MM.1S (cell line): ENCODE results near the gene CCDC89.

ENCODE experiments used
- DNase-seq: peaks from one replicate; pipeline ENCODE4 v3.0.0-alpha.2; 2015
- H2AFZ ChIP-seq: fragments of 300-600 bp; sonication (generic); 2 replicates; pipeline ENCODE4 v1.6.0; 2016; ENCODE audit warnings: antibody characterized with exemption, low read length
- H3F3A ChIP-seq: fragments of 300-600 bp; sonication (generic); 2 replicates; pipeline ENCODE4 v1.6.1; 2016; ENCODE audit warnings: mild to moderate bottlenecking, antibody characterized with exemption, low read length, moderate library complexity, mixed read lengths; ENCODE audit not compliant: insufficient read depth
- H3K27ac ChIP-seq: fragments of 300-600 bp; sonication (generic); 2 replicates; pipeline ENCODE4 v1.5.1; 2016; ENCODE audit warnings: mild to moderate bottlenecking, low read length
- H3K27me3 ChIP-seq: fragments of 300-600 bp; sonication (generic); replicated peaks from 2 replicates; pipeline ENCODE4 v1.6.0; 2016; ENCODE audit warnings: low read length; ENCODE audit not compliant: insufficient read depth
- H3K36me3 ChIP-seq: fragments of 300-600 bp; sonication (generic); replicated peaks from 2 replicates; pipeline ENCODE4 v1.6.1; 2016; ENCODE audit warnings: mild to moderate bottlenecking, low read length, mixed read lengths; ENCODE audit not compliant: insufficient read depth
- H3K4me1 ChIP-seq: fragments of 300-600 bp; sonication (generic); 2 replicates; pipeline ENCODE4 v1.6.1; 2016; ENCODE audit warnings: low read length, mixed read lengths
- H3K4me2 ChIP-seq: fragments of 300-600 bp; sonication (generic); 2 replicates; pipeline ENCODE4 v1.6.0; 2016; ENCODE audit warnings: low read depth, low read length
- H3K4me3 ChIP-seq: fragments of 300-600 bp; sonication (generic); 2 replicates; pipeline ENCODE4 v1.5.1; 2016; ENCODE audit warnings: low read length, mixed read lengths
- H3K79me2 ChIP-seq: fragments of 300-600 bp; sonication (generic); 2 replicates; pipeline ENCODE4 v1.6.1; 2016; ENCODE audit warnings: mixed run types, low read length, mixed read lengths
- H3K9ac ChIP-seq: fragments of 300-600 bp; sonication (generic); 2 replicates; pipeline ENCODE4 v1.6.1; 2016; ENCODE audit warnings: low read length, mixed read lengths
- H3K9me2 ChIP-seq: fragments of 300-600 bp; sonication (generic); replicated peaks from 2 replicates; pipeline ENCODE4 v1.6.1; 2016; ENCODE audit warnings: mild to moderate bottlenecking, low read length, mixed read lengths; ENCODE audit not compliant: insufficient read depth
- H3K9me3 ChIP-seq: fragments of 300-600 bp; sonication (generic); replicated peaks from 2 replicates; pipeline ENCODE4 v1.6.1; 2016; ENCODE audit warnings: mild to moderate bottlenecking, low read length, mixed read lengths; ENCODE audit not compliant: insufficient read depth
- H4K20me1 ChIP-seq: fragments of 300-600 bp; sonication (generic); 2 replicates; pipeline ENCODE4 v1.6.1; 2016; ENCODE audit warnings: mild to moderate bottlenecking, low read length, moderate library complexity, mixed read lengths; ENCODE audit not compliant: insufficient read depth
- CTCF ChIP-seq: fragments of 300-600 bp; sonication (generic); IDR thresholded peaks from 2 replicates; pipeline ENCODE4 v1.5.1; 2016; ENCODE audit warnings: antibody characterized with exemption, low read length, mixed read lengths
- EZH2 ChIP-seq: fragments of 300-600 bp; sonication (generic); optimal IDR thresholded peaks from 2 replicates; pipeline ENCODE3; 2017; ENCODE audit warnings: low read depth, mild to moderate bottlenecking, antibody characterized with exemption, low read length, mixed read lengths
- EZH2phosphoT487 ChIP-seq: fragments of 300-600 bp; sonication (generic); IDR thresholded peaks from 2 replicates; pipeline ENCODE4 v1.6.1; 2018; ENCODE audit warnings: antibody characterized with exemption, low read length

Gene CCDC89

GRCh38 chr11:85718991-85719807, 33.2 kb upstream of the CCDC89 start:
- Histone ChIP-seq H3K4me2 (no peak overlapping the region), H3F3A (peaks cover 10% of the 10 kb centered on the region; the same call in 1 of the 2 replicates), H3K27me3 (no peaks in the 10 kb centered on the region), H3K36me3 (no peaks in the 10 kb centered on the region), H3K9me3 (no peaks in the 10 kb centered on the region), H4K20me1 (no peaks in the 10 kb centered on the region), H3K79me2 (no peaks in the 10 kb centered on the region), H3K4me3 (no peak overlapping the region), H3K27ac (no peak overlapping the region), H3K9ac (no peak overlapping the region), H3K9me2 (no peaks in the 10 kb centered on the region), H2AFZ (no peak overlapping the region), H3K4me1 (peaks cover 28% of the 10 kb centered on the region)
- TF ChIP-seq CTCF = no peak
- TF ChIP-seq EZH2phosphoT487 = no peak
- TF ChIP-seq EZH2 = no peak
- no peak for DNase-seq

- Histone ChIP-seq H3K27me3 (no peaks in the 10 kb centered on the region), H2AFZ (no peak overlapping the region), H3K9me3 (no peaks in the 10 kb centered on the region), H3K27ac (no peak overlapping the region), H3K36me3 (no peaks in the 10 kb centered on the region), H3K4me1 (peaks cover 28% of the 10 kb centered on the region), H4K20me1 (no peaks in the 10 kb centered on the region), H3K4me2 (no peak overlapping the region), H3K79me2 (no peaks in the 10 kb centered on the region), H3K4me3 (no peak overlapping the region), H3K9me2 (no peaks in the 10 kb centered on the region), H3K9ac (no peak overlapping the region), H3F3A (peaks cover 10% of the 10 kb centered on the region; the same call in 1 of the 2 replicates)
- no peak for DNase-seq
- TF ChIP-seq CTCF (no peak), EZH2phosphoT487 (no peak), EZH2 (no peak)
Measured at GRCh38 chr11:85718126-85718943, 32.3 kb upstream of the CCDC89 start.

- no peak overlapping the region for H3K9ac ChIP-seq
- H3K4me2 ChIP-seq = peak overlapping the region; percentile 24; the same call in 1 of the 2 replicates
- no peak overlapping the region for H3K4me3 ChIP-seq
Measured at GRCh38 chr11:85717429-85717828, 31.4 kb upstream of the CCDC89 start.

More at GRCh38 chr11:85717429-85717828, 31.4 kb upstream of the CCDC89 start:
- Histone ChIP-seq H3K36me3 (no peaks in the 10 kb centered on the region), H3K4me1 (peaks cover 28% of the 10 kb centered on the region), H3K27me3 (no peaks in the 10 kb centered on the region), H4K20me1 (no peaks in the 10 kb centered on the region), H3K9me2 (no peaks in the 10 kb centered on the region), H3K27ac (no peak overlapping the region), H3K79me2 (no peaks in the 10 kb centered on the region), H3F3A (peaks cover 10% of the 10 kb centered on the region; the same call in 1 of the 2 replicates), H2AFZ (no peak overlapping the region), H3K9me3 (no peaks in the 10 kb centered on the region)
- TF ChIP-seq EZH2 (no peak), CTCF (no peak), EZH2phosphoT487 (no peak)
- DNase-seq = peak; percentile 35
